ENCODE data around the gene BMF.

The BMF gene

GRCh38 chr15:40048211-40048792 lies 60.4 kb downstream of the BMF start:
- peak in 3 of 4 experiments; percentile 49 to 60 (median 53) for DNase-seq

DNA sequence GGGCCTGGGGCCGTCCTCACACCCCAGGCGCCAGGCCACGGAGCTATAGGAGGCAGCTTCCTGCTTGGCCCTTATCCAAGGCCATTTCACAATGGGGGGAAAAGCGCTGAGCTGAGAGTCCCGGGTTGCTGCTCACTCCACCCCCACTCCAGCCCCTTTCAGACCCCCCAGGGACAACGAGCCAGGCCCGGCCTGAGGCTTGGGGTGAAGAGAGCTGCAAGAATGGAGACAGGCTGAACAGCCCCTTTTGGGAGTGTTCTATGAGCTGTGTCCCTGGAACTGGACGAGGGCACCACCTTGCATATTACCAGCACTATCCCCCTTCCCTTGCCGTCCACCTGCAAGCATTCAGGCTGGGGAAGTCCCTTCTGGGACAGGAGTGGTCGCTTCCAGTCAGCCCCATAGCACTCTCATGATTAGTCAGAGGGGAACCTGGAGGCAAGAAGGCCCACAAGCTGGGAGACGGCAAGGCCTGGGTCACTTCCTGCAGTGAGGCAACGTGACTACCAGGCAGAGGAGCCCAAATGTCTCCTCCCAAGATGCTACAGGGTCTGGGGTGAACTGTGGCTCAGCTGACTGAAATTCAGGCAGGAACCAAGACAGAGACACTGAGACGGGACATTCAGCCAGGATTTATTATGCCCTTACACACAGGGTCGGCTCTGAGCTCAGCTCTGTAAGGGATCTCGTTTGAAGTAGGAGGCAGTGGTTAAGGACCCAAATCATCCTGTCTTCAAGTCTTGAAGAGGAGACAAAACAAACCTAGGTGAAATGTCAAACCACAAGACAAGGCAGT lies 61.1 kb downstream of the BMF start:
- peak; percentile 81 to 93 (median 90) for DNase-seq

DNA sequence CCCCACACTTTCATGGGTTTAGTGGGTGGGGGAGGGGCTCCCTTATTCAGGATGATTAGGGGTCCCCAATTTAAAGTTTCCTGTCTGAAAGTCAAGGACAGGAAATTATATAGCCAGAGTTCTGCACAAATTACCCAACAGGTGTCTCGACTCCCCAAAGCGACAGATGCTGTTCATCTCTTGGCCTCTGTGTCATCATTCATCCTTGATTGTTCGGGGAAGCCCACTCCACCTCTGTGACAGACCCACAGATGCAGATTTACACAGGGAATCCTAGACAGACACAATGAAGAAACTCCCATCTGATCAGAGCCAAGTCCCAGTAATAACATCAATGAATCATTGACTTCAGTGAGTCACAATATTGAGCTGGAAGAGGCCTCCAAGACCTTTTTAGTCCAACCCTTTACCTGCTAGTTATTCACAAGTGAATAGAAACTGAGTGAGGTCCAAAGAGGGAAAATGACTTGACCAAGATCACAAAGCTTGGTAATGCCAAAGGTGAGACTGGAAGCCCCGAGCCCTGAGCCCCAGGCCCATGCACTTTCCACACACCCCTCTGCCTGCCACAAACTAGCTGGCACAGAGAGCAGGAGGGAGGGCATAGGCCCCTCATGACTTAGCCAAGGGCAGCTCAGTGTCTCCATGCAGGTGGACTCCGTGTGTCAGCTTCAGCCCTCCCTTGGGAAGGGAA lies 61.8 kb downstream of the BMF start:
- DNase-seq, result peak in 2 of 4 experiments; percentile 26 to 55

- DNase-seq, result no peak
Measured at GRCh38 chr15:40045572-40046217, 63.0 kb downstream of the BMF start.

DNA sequence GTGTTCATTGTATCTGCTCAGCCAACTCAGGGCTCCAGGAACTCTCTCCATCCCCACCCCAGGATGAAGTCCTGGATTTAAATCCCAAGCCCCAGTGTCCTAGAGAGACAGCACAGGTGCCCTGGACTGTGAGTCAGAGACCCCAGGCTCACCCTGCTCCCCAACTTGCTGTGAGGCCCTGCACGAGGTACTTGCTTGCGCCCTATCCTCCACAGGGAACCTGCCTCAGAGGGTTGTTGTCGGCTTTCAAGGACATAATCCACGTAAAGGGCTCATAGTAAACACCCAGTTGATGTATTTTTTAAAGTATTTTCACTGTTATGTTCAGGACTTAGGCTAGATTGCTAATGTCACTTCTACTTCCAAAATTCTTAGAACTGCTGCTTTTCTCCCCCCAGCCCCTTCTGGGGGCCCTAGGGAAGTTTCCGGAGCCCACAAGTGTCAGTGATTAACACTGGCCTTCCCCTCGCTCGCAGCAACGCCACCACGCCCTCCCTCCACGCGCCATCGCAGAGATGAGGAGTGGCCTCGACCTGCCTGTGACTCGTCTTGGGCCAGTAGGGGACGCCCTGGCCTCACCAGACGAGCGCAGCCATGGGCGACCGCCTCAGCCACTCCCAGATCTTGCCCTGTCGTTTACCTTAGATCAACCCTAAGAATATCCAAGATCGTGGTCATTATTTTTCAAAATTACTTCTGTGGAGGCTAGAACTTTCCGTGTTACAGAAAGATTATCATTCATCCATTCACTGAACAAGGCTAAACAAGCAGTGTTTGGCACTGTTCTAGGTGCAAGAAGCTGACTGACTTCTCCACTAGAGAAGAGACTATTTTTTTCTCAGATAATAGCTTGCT lies 63.7 kb downstream of the BMF start:
- DNase-seq, result peak; percentile 87 to 94 (median 92)

DNA sequence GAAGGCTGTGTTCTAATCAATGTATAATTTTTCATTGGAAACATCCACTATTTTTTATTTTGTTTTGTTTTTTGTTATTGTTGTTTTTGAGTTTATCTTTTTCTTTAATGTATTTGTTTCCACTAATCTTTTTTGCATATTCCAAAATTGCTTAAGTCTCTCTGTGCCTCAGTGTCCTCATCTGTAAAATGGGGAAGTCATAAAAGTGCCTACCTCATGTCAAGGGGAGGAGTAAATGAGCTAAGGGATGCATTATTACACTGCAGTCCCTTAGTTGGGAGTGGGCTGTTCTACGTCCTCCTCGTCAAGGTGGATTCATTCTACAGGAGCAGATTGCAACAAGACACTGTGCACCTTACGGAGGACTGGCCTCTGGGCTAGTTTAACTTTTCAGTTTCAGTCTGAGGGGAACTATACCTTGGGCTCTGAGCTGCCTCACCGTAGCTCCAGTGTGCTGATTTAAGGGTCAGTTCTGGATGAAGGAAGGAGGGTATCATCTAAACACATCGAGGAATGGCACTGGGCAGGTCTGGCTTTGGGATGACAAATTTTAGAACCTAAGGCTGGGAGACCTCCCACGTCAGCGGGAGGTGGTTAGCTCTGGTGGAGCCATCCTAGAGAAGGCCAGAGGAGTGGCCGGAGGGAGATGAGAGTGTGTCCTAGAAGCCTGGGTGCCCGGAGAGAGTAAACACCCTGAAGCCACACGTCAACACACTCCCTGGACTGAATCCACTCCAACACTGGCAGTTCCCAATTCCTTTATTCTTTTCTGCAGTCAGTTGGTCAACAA lies 64.6 kb downstream of the BMF start:
- DNase-seq, result no peak

- no peak for DNase-seq
Measured at GRCh38 chr15:40042791-40043320, 65.8 kb downstream of the BMF start.

- no peak for DNase-seq
Measured at GRCh38 chr15:40040770-40041169, 67.9 kb downstream of the BMF start.

DNA sequence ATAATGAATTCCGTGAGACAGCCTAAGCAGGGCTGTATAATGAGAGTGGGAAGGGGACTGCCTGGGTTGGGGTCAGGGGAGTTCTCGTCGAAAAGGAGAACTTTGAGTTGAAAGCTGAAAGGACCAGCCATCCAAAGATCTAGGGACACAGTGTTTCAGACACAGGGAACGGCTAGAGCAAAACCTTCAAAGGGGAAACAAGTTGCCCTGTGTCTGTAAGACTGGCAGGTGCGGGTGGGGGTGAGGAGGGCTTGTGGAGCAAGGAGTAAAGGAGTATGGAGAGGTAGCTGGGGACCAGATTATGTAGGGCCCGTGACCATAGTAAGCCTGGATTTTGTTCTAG lies 68.4 kb downstream of the BMF start:
- DNase-seq, result no peak

GRCh38 chr15:40038638-40039543 lies 69.8 kb downstream of the BMF start, which contains the start of gene SRP14:
SRP14 (minus strand) TSS chr15:40039181; CDS start chr15:40039116, 65 bp downstream.
- DNase-seq, result peak; percentile 94 to 97 (median 96)

DNA sequence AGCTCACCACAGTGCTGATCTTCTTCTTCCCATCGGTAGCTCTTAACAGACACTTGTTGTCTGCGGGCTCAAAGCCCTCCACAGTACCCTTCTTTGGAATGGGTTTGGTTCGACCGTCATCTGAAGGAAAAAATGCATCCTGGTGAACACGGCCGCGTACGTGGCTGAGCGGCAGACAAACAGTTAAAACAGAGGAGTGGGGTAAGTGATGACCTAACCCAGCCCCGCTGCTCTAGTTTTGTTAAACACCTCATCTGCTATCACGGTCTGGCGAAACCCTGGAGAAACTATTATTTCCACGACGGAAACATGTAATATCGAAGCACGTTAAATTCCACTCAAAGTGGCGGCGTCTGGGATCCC lies 70.4 kb downstream of the BMF start:
- DNase-seq, result no peak
